ENCODE measurements around the gene SLC48A1.

Gene SLC48A1

GRCh38 chr12:47823422-47824086 is 50.5 kb downstream of the SLC48A1 start:
- Histone ChIP-seq H3K27me3 (ENCODE audit: insufficient read depth, poor library complexity, severe bottlenecking) (no peaks in the 10 kb centered on the region), H3K4me3 (replicated peaks; ENCODE audit: insufficient read depth, low read length) (no peak overlapping the region), H3K27ac (replicated peaks) (no peak overlapping the region)

GRCh38 chr12:47824198-47824597 is 51.2 kb downstream of the SLC48A1 start:
- Histone ChIP-seq H3K27ac (replicated peaks) (no peak overlapping the region), H3K4me3 (replicated peaks; ENCODE audit: insufficient read depth, low read length) (no peak overlapping the region), H3K27me3 (ENCODE audit: insufficient read depth, poor library complexity, severe bottlenecking) (no peaks in the 10 kb centered on the region)
- TF ChIP-seq CTCF (IDR thresholded peaks at IDR 0.05; ENCODE audit: insufficient read depth, low read length) = no peak
- no peak for TF ChIP-seq GABPA (IDR thresholded peaks at IDR 0.05; ENCODE audit: low read depth)
- no peak for TF ChIP-seq SPI1 (IDR thresholded peaks at IDR 0.05; ENCODE audit: borderline replicate concordance, low read depth)
- TF ChIP-seq POLR2AphosphoS5 (IDR thresholded peaks at IDR 0.05; ENCODE audit: low read depth) = no peak
- no peak for TF ChIP-seq REST (IDR thresholded peaks at IDR 0.05; ENCODE audit: insufficient replicate concordance, low read depth)
- DNase-seq (ENCODE audit: low read depth in 1 of 2, low spot score in 1 of 2) = no peak

More at GRCh38 chr12:47823422-47824086, 50.5 kb downstream of the SLC48A1 start:
- DNase-seq (ENCODE audit: low read depth in 1 of 2, low spot score in 1 of 2) = no peak
- TF ChIP-seq GABPA (IDR thresholded peaks at IDR 0.05; ENCODE audit: low read depth) = no peak
- no peak for TF ChIP-seq REST (IDR thresholded peaks at IDR 0.05; ENCODE audit: insufficient replicate concordance, low read depth)
- TF ChIP-seq SPI1 (IDR thresholded peaks at IDR 0.05; ENCODE audit: borderline replicate concordance, low read depth) = no peak
- TF ChIP-seq POLR2AphosphoS5 (IDR thresholded peaks at IDR 0.05; ENCODE audit: low read depth) = no peak
- TF ChIP-seq CTCF (IDR thresholded peaks at IDR 0.05; ENCODE audit: insufficient read depth, low read length) = no peak

GRCh38 chr12:47824635-47825034 is 51.6 kb downstream of the SLC48A1 start:
- DNase-seq (ENCODE audit: low read depth in 1 of 2, low spot score in 1 of 2) = no peak
- TF ChIP-seq REST (IDR thresholded peaks at IDR 0.05; ENCODE audit: insufficient replicate concordance, low read depth) (no peak), GABPA (IDR thresholded peaks at IDR 0.05; ENCODE audit: low read depth) (no peak), SPI1 (IDR thresholded peaks at IDR 0.05; ENCODE audit: borderline replicate concordance, low read depth) (no peak), CTCF (IDR thresholded peaks at IDR 0.05; ENCODE audit: insufficient read depth, low read length) (no peak), POLR2AphosphoS5 (IDR thresholded peaks at IDR 0.05; ENCODE audit: low read depth) (no peak)
- Histone ChIP-seq H3K27ac (replicated peaks) (no peak overlapping the region), H3K27me3 (ENCODE audit: insufficient read depth, poor library complexity, severe bottlenecking) (no peaks in the 10 kb centered on the region), H3K4me3 (replicated peaks; ENCODE audit: insufficient read depth, low read length) (no peak overlapping the region)
